ENCODE results near the gene MARCHF10. TPM values are rescaled to one million over a fixed set of nuclear protein-coding genes. Genes with fewer than 3 reads are reported as not detected.

Gene MARCHF10
- total and polyA plus RNA-seq, 12 donors = 0.04 TPM; not detected in 11

- intact Hi-C loops (cut with DNase I) = no loop called here
- Histone ChIP-seq H3K4me3 (no peak overlapping the region), H3K9me3 (no peaks in the 10 kb centered on the region), H3K27ac (no peak overlapping the region), H3K27me3 (peaks cover 0 to 24% (median 13%) of the 10 kb centered on the region in 7 donors), H3K36me3 (no peaks in the 10 kb centered on the region), H3K4me1 (no peaks in the 10 kb centered on the region)
- DNase-seq (no peak), ATAC-seq (no peak)
- TF ChIP-seq CTCF (IDR thresholded peaks at IDR 0.05) = no peak
- 94% methylated on average over 7 of the region's 7 CpGs for WGBS, 2 donors
Observed at GRCh38 chr17:62801553-62802114, 6.5 kb downstream of the MARCHF10 start.

DNA sequence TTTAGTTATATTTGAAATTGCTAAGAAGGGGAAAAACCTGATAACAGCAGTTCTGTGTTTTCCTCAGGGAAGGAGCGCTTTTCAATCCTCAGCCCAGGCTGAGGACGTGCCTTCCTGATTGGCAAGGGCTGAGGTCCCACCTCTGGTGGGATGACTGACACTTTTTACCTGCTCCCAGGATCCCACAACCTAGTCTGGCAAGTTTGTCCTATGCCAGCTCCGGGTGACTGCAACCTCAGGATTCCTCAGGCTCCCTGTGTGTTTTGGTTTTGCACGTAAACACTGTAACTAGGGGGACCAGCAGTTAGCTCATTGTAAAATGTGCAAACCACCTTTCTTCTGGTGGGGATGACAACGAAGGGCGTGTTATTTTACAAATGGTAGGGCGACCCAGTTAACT is 7.5 kb downstream of the MARCHF10 start:
- H3K27ac ChIP-seq = no peak overlapping the region
- WGBS, 2 donors = 44 to 55% methylated on average over 7 of the region's 7 CpGs
- TF ChIP-seq CTCF (IDR thresholded peaks at IDR 0.05) = no peak
- no peak for ATAC-seq
- H3K27me3 ChIP-seq = peaks cover 0 to 21% (median 7%) of the 10 kb centered on the region in 7 donors
- no peaks in the 10 kb centered on the region for H3K9me3 ChIP-seq
- intact Hi-C loops (cut with DNase I) = no loop called here
- H3K4me3 ChIP-seq = no peak overlapping the region
- DNase-seq = no peak
- no peaks in the 10 kb centered on the region for H3K4me1 ChIP-seq
- no peaks in the 10 kb centered on the region for H3K36me3 ChIP-seq

DNA sequence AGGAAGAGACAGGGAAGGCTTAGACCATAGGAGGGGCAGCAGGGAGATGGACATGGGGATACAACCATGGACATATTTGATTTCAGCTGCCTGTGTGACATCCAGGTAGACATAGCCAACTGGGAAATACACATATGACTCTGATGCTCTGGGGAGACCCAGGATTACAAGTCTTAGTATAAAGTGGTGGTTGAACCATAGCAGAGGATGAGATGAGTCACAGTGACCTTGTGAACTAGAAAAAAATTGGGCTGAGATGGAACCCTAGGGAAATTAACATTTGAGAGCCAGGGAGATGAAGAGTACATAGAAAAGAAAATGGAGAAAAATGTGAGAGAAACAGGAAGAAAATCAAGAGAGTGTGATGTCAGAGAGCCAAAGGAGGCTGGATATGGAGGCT is 10.2 kb downstream of the MARCHF10 start:
- Histone ChIP-seq H3K4me3 (no peak overlapping the region), H3K9me3 (no peaks in the 10 kb centered on the region), H3K27me3 (peaks cover 0 to 13% (median 0%) of the 10 kb centered on the region in 7 donors), H3K27ac (no peak overlapping the region), H3K36me3 (no peaks in the 10 kb centered on the region), H3K4me1 (peaks cover 0 to 5% (median 0%) of the 10 kb centered on the region in 9 donors)
- no peak for DNase-seq
- no peak for TF ChIP-seq CTCF (IDR thresholded peaks at IDR 0.05)
- ATAC-seq = no peak
- intact Hi-C loops (cut with DNase I) = no loop called here

GRCh38 chr17:62796291-62796690 is 11.8 kb downstream of the MARCHF10 start:
- H3K9me3 ChIP-seq = no peaks in the 10 kb centered on the region
- ATAC-seq (no peak), DNase-seq (no peak)
- H3K36me3 ChIP-seq = no peaks in the 10 kb centered on the region
- 88 to 91% methylated on average over 1 of the region's 1 CpG for WGBS, 2 donors
- H3K4me3 ChIP-seq = no peak overlapping the region
- no peak for TF ChIP-seq CTCF (IDR thresholded peaks at IDR 0.05)
- no peak overlapping the region for H3K27ac ChIP-seq
- peaks cover 0 to 6% (median 0%) of the 10 kb centered on the region in 7 donors for H3K27me3 ChIP-seq
- intact Hi-C loops (cut with DNase I) = no loop called here
- peaks cover 0 to 5% (median 0%) of the 10 kb centered on the region in 9 donors for H3K4me1 ChIP-seq
